HEK293T (cell line): ENCODE data around the gene KY.

Experiments
- CTCF ChIA-PET: fragments of 350-600 bp; formaldehyde crosslinking; extraction: SDS; loops from one replicate; lab custom pipeline; 2021; ENCODE audit warnings: antibody characterized with exemption, inconsistent platforms; lab: Yijun Ruan, JAX
- POLR2A ChIA-PET: fragments of 350-600 bp; formaldehyde crosslinking; extraction: SDS; loops from one replicate; lab custom pipeline; 2020; ENCODE audit warnings: antibody characterized with exemption, inconsistent platforms; lab: Yijun Ruan, JAX
- DNase-seq: peaks from one replicate; pipeline ENCODE4 v3.0.0; 2012; ENCODE audit warnings: mixed read lengths; ENCODE audit errors: extremely low spot score
- ARNT ChIP-seq: fragments of 450-650 bp; IDR thresholded peaks from 2 replicates; pipeline ENCODE4 v1.6.1; 2017; ENCODE audit warnings: mild to moderate bottlenecking
- BHLHE40 ChIP-seq: fragments of 450-650 bp; IDR thresholded peaks from 2 replicates; pipeline ENCODE4 v1.6.1; 2016; ENCODE audit warnings: mild to moderate bottlenecking, moderate library complexity, borderline replicate concordance
- CTBP1 ChIP-seq: fragments of 450-650 bp; IDR thresholded peaks from 2 replicates; pipeline ENCODE4 v1.6.1; 2016; ENCODE audit warnings: borderline replicate concordance
- ELF4 ChIP-seq: fragments of 450-650 bp; IDR thresholded peaks from 2 replicates; pipeline ENCODE4 v1.6.1; 2017; ENCODE audit warnings: antibody characterized with exemption
- FOXA1 ChIP-seq: fragments of 450-650 bp; IDR thresholded peaks from 2 replicates; pipeline ENCODE4 v1.6.1; 2016; ENCODE audit warnings: mild to moderate bottlenecking
- FOXK2 ChIP-seq: fragments of 450-650 bp; IDR thresholded peaks from 2 replicates; pipeline ENCODE4 v1.6.1; 2016; ENCODE audit warnings: mild to moderate bottlenecking
- FOXM1 ChIP-seq: fragments of 450-650 bp; IDR thresholded peaks from 2 replicates; pipeline ENCODE4 v1.6.1; 2017; ENCODE audit warnings: mild to moderate bottlenecking, borderline replicate concordance
- HDGF ChIP-seq: fragments of 450-650 bp; IDR thresholded peaks from 2 replicates; pipeline ENCODE4 v1.6.1; 2017; ENCODE audit warnings: antibody characterized with exemption, borderline replicate concordance
- L3MBTL2 ChIP-seq: fragments of 450-650 bp; conservative IDR thresholded peaks from 2 replicates; pipeline ENCODE4 v1.6.1; 2016; ENCODE audit warnings: mild to moderate bottlenecking
- LEF1 ChIP-seq: fragments of 450-650 bp; IDR thresholded peaks from 2 replicates; pipeline ENCODE4 v1.6.1; 2017; ENCODE audit warnings: mild to moderate bottlenecking, borderline replicate concordance
- NFRKB ChIP-seq: fragments of 450-650 bp; IDR thresholded peaks from 2 replicates; pipeline ENCODE4 v1.6.1; 2016; ENCODE audit warnings: mild to moderate bottlenecking, moderate library complexity
- PKNOX1 ChIP-seq: fragments of 450-650 bp; IDR thresholded peaks from 2 replicates; pipeline ENCODE4 v1.6.1; 2016
- SP1 ChIP-seq: fragments of 450-650 bp; IDR thresholded peaks from 2 replicates; pipeline ENCODE4 v1.6.1; 2017
- SUZ12 ChIP-seq: fragments of 450-650 bp; IDR thresholded peaks from 2 replicates; pipeline ENCODE4 v1.6.1; 2016; ENCODE audit warnings: mild to moderate bottlenecking
- TARDBP ChIP-seq: fragments of 450-650 bp; IDR thresholded peaks from 2 replicates; pipeline ENCODE4 v1.6.1; 2016
- ZNF384 ChIP-seq: fragments of 450-650 bp; IDR thresholded peaks from 2 replicates; pipeline ENCODE4 v1.6.1; 2016

Gene KY

GRCh38 chr3:134563601-134564000 lies 87.2 kb downstream of the KY start:
- ChIA-PET POLR2A (no interaction called here), CTCF (no interaction called here)
- TF ChIP-seq LEF1 (no peak), PKNOX1 (no peak), FOXA1 (no peak)
- DNase-seq: no peak

GRCh38 chr3:134562055-134562454 lies 88.8 kb downstream of the KY start:
- POLR2A ChIA-PET: no interaction called here
- DNase-seq: no peak
- TF ChIP-seq FOXA1 (no peak), TARDBP (no peak), FOXM1 (no peak), BHLHE40 (no peak), CTBP1 (no peak), ARNT (no peak), HDGF (no peak), NFRKB (no peak), ZNF384 (no peak), ELF4 (no peak), L3MBTL2 (no peak), SP1 (no peak), SUZ12 (no peak), FOXK2 (no peak)
- CTCF ChIA-PET: no interaction called here

- no peak for DNase-seq
- TF ChIP-seq FOXK2 (no peak), NFRKB (no peak), ARNT (no peak), BHLHE40 (no peak), TARDBP (no peak), ELF4 (no peak), FOXA1 (no peak), SP1 (no peak), FOXM1 (no peak), CTBP1 (no peak)
- POLR2A ChIA-PET: no interaction called here
- CTCF ChIA-PET: no interaction called here
Measured at GRCh38 chr3:134559591-134559990, 91.2 kb downstream of the KY start.
